HG03520 (cell line): ENCODE results near the gene DOCK10.

Experiments
- ATAC-seq: cut with Tn5 transposase; IDR thresholded peaks from one replicate; pipeline ENCODE4 v1.9.1; 2021; ENCODE audit warnings: mild to moderate bottlenecking, moderate library complexity; ENCODE audit not compliant: unreplicated experiment

The DOCK10 gene

GRCh38 chr2:224734949-224735348 is 307.3 kb downstream of the DOCK10 start:
- no peak for ATAC-seq

- ATAC-seq, result no peak
Observed at GRCh38 chr2:224731665-224732064, 310.6 kb downstream of the DOCK10 start.

- no peak for ATAC-seq
Observed at GRCh38 chr2:224729435-224729834, 312.8 kb downstream of the DOCK10 start.

GRCh38 chr2:224724331-224724730 is 317.9 kb downstream of the DOCK10 start:
- ATAC-seq, result no peak

GRCh38 chr2:224723586-224724217 is 318.6 kb downstream of the DOCK10 start:
- ATAC-seq, result peak; percentile 58

- no peak for ATAC-seq
Observed at GRCh38 chr2:224722770-224723169, 319.5 kb downstream of the DOCK10 start.

GRCh38 chr2:224722250-224722649 is 320.0 kb downstream of the DOCK10 start:
- no peak for ATAC-seq

GRCh38 chr2:224716921-224717320 is 325.3 kb downstream of the DOCK10 start:
- ATAC-seq, result no peak

GRCh38 chr2:224716201-224716600 is 326.1 kb downstream of the DOCK10 start, which contains the start of gene CCDC195:
TSS of gene CCDC195 (minus strand) at chr2:224716365. CDS start at chr2:224716365, 0 bp downstream.
- no peak for ATAC-seq
